Astrocyte (in vitro differentiated cells and primary cell): ENCODE measurements around the gene RENBP. TPM values are rescaled to one million over a fixed set of nuclear protein-coding genes. Genes with fewer than 3 reads are reported as not detected.

Experiments
- DNase-seq: peaks from one replicate; pipeline ENCODE4 v3.0.0-alpha.2; 2010; ENCODE audit warnings: low read depth
- FAIRE-seq: peaks from 2 replicates; lab custom pipeline; 2011; peaks lifted over from hg19 to GRCh38; lab: Jason Lieb, UNC
- H2AFZ ChIP-seq: 2 replicates; pipeline ENCODE4 v1.6.0; 2012; ENCODE audit warnings: low read depth, low read length, inconsistent platforms
- H3K27ac ChIP-seq: 2 replicates; pipeline ENCODE4 v1.5.1; 2011; ENCODE audit warnings: low read depth, low read length, inconsistent platforms
- H3K27me3 ChIP-seq: 2 replicates; pipeline ENCODE4 v1.6.0; 2011; ENCODE audit warnings: low read length, inconsistent platforms; ENCODE audit not compliant: insufficient read depth
- H3K36me3 ChIP-seq: 2 replicates; pipeline ENCODE4 v1.5.1; 2011; ENCODE audit warnings: low read length, inconsistent platforms; ENCODE audit not compliant: insufficient read depth
- H3K4me1 ChIP-seq: 2 replicates; pipeline ENCODE4 v1.5.1; 2011; ENCODE audit warnings: low read length, inconsistent platforms; ENCODE audit not compliant: insufficient read depth
- H3K4me2 ChIP-seq: 2 replicates; pipeline ENCODE4 v1.6.0; 2012; ENCODE audit warnings: low read length, inconsistent platforms
- H3K4me3 ChIP-seq: 2 replicates; pipeline ENCODE4 v1.5.1; 2011; ENCODE audit warnings: low read depth, mild to moderate bottlenecking, low read length, inconsistent platforms; ENCODE audit not compliant: insufficient read depth
- H3K79me2 ChIP-seq: 2 replicates; pipeline ENCODE4 v1.6.0; 2012; ENCODE audit warnings: mild to moderate bottlenecking, low read length, inconsistent platforms; ENCODE audit not compliant: insufficient read depth
- H3K9ac ChIP-seq: 2 replicates; pipeline ENCODE4 v1.6.0; 2012; ENCODE audit warnings: mild to moderate bottlenecking, low read length, inconsistent platforms
- H3K9me3 ChIP-seq: 2 replicates; pipeline ENCODE4 v1.5.1; 2012; ENCODE audit warnings: low read depth, mild to moderate bottlenecking, low read length, inconsistent platforms; ENCODE audit not compliant: insufficient read depth
- H4K20me1 ChIP-seq: 2 replicates; pipeline ENCODE4 v1.6.0; 2012; ENCODE audit warnings: low read length, inconsistent platforms; ENCODE audit not compliant: insufficient read depth
- H3K27ac Mint-ChIP-seq: one replicate; pipeline ENCODE4 v1.8.0; 2021; ENCODE audit warnings: mild to moderate bottlenecking, mixed read lengths; ENCODE audit not compliant: unreplicated experiment
- H3K27me3 Mint-ChIP-seq: one replicate; pipeline ENCODE4 v1.8.0; 2021; ENCODE audit warnings: low read depth, mixed read lengths; ENCODE audit not compliant: unreplicated experiment
- H3K36me3 Mint-ChIP-seq: one replicate; pipeline ENCODE4 v1.8.0; 2021; ENCODE audit warnings: low read depth, mixed read lengths; ENCODE audit not compliant: unreplicated experiment
- H3K4me1 Mint-ChIP-seq: one replicate; pipeline ENCODE4 v1.8.0; 2021; ENCODE audit warnings: low read depth, mixed read lengths; ENCODE audit not compliant: unreplicated experiment
- H3K4me3 Mint-ChIP-seq: one replicate; pipeline ENCODE4 v1.8.0; 2021; ENCODE audit warnings: mild to moderate bottlenecking, moderate library complexity, mixed read lengths; ENCODE audit not compliant: unreplicated experiment
- H3K9me3 Mint-ChIP-seq: one replicate; pipeline ENCODE4 v1.8.0; 2021; ENCODE audit warnings: mild to moderate bottlenecking, mixed read lengths; ENCODE audit not compliant: unreplicated experiment
- CTCF ChIP-seq: IDR thresholded peaks from 2 replicates; pipeline ENCODE4 v1.5.1; 2011; ENCODE audit warnings: low read depth, mild to moderate bottlenecking, inconsistent platforms, low read length, moderate library complexity; ENCODE audit not compliant: insufficient read depth
- EZH2 ChIP-seq: IDR thresholded peaks from 2 replicates; pipeline ENCODE4 v1.6.1; 2012; ENCODE audit warnings: mild to moderate bottlenecking, low read length, inconsistent platforms; ENCODE audit not compliant: insufficient read depth
- total RNA-seq: library from RNA; stranded (reverse); gene quantifications from 2 replicates; pipeline ENCODE4 v1.2.1, GENCODE V29; 2021

The RENBP gene
- total RNA-seq, 1 donor from 2014 or later: 2.2 TPM

- H3K27ac Mint-ChIP-seq: peak within 1 kb of the TSS; percentile 100
- Histone ChIP-seq H3K4me2 (peak within 1 kb of the TSS; percentile 93), H3K4me1 (peaks cover 31% of the 10 kb centered on the region), H2AFZ (peak within 1 kb of the TSS; percentile 75), H3K27ac (peak within 1 kb of the TSS; percentile 100), H3K4me3 (peak within 1 kb of the TSS; percentile 96), H3K27me3 (no peaks in the 10 kb centered on the region), H4K20me1 (peaks cover 32% of the 10 kb centered on the region), H3K36me3 (no peaks in the 10 kb centered on the region), H3K79me2 (peaks cover 59% of the 10 kb centered on the region), H3K9ac (peak within 1 kb of the TSS; percentile 100), H3K9me3 (no peaks in the 10 kb centered on the region)
- H3K4me3 Mint-ChIP-seq: peak within 1 kb of the TSS; percentile 99
- TF ChIP-seq EZH2: no peak
- TF ChIP-seq CTCF: no peak
- H3K9me3 Mint-ChIP-seq: no peaks in the 10 kb centered on the region
- peak; percentile 64 for DNase-seq
- H3K27me3 Mint-ChIP-seq: no peaks in the 10 kb centered on the region
- peaks cover 13% of the 10 kb centered on the region for H3K4me1 Mint-ChIP-seq
- peak; percentile 54 for FAIRE-seq
- peaks cover 2% of the 10 kb centered on the region for H3K36me3 Mint-ChIP-seq
Measured at GRCh38 chrX:153971450-153972367, 27.3 kb upstream of the RENBP start, which contains the start of gene HCFC1. HCFC1 (minus strand) TSS chrX:153971818; CDS start chrX:153970840, 978 bp downstream.

DNA sequence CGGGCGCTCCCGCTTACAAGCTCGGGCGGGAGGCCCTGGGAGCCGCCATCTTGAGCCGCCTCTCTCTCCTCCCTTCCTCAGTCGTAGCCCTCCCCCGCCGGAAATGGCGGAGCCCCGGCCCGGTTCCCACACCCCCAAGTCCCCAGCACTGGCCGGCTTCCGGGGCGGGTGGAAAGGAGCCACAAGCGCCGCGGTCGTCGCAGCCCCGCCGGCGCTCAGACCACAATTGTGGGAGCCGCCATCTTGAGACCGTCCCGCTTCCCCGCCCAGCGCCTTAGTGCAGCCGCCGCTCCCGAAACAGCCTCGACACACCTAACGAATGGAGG, 26.6 kb upstream of the RENBP start:
- H3K27ac ChIP-seq: peak overlapping the region; percentile 100
- H3K4me3 Mint-ChIP-seq: peak overlapping the region; percentile 99
- no peaks in the 10 kb centered on the region for H3K27me3 ChIP-seq
- H3K4me1 ChIP-seq: peaks cover 36% of the 10 kb centered on the region
- peaks cover 39% of the 10 kb centered on the region for H4K20me1 ChIP-seq
- peak overlapping the region; percentile 96 for H3K4me3 ChIP-seq
- peak; percentile 65 for FAIRE-seq
- peaks cover 18% of the 10 kb centered on the region for H3K4me1 Mint-ChIP-seq
- H3K9me3 ChIP-seq: no peaks in the 10 kb centered on the region
- DNase-seq: peak; percentile 75
- H3K27me3 Mint-ChIP-seq: no peaks in the 10 kb centered on the region
- H3K36me3 Mint-ChIP-seq: peaks cover 2% of the 10 kb centered on the region
- H3K36me3 ChIP-seq: no peaks in the 10 kb centered on the region
- H2AFZ ChIP-seq: peak overlapping the region; percentile 75
- peak overlapping the region; percentile 100 for H3K9ac ChIP-seq
- peak overlapping the region; percentile 100 for H3K27ac Mint-ChIP-seq
- H3K79me2 ChIP-seq: peaks cover 66% of the 10 kb centered on the region
- no peak for TF ChIP-seq EZH2
- TF ChIP-seq CTCF: no peak
- H3K9me3 Mint-ChIP-seq: no peaks in the 10 kb centered on the region
- H3K4me2 ChIP-seq: peak overlapping the region; percentile 93
